ENCODE measurements around the gene ARMH2.
"Not testable (repeated sequence)": the region's sequence is repeated elsewhere in the genome, so short reads cannot be mapped to it uniquely, and the experiment has no call there.

Gene ARMH2

GRCh38 chr6:24761851-24762250 lies 36.9 kb downstream of the ARMH2 start:
- DNase-seq, result no peak

- DNase-seq, result no peak
These were observed 37.4 kb downstream of the ARMH2 start for GRCh38 chr6:24761193-24761835.

GRCh38 chr6:24760210-24760609 lies 38.5 kb downstream of the ARMH2 start:
- DNase-seq, result no peak

- DNase-seq, result no peak
These were observed 39.0 kb downstream of the ARMH2 start for GRCh38 chr6:24759718-24760117.

- DNase-seq, result peak; percentile 4
These were observed 41.1 kb downstream of the ARMH2 start for GRCh38 chr6:24757611-24758010.

GRCh38 chr6:24755279-24755678 lies 43.4 kb downstream of the ARMH2 start:
- no peak for DNase-seq

GRCh38 chr6:24754378-24754777 lies 44.3 kb downstream of the ARMH2 start:
- DNase-seq, result not testable (repeated sequence)

- DNase-seq, result no peak
These were observed 45.2 kb downstream of the ARMH2 start for GRCh38 chr6:24753545-24753944.

GRCh38 chr6:24752917-24753492 lies 45.7 kb downstream of the ARMH2 start:
- DNase-seq, result no peak

GRCh38 chr6:24752503-24752902 lies 46.2 kb downstream of the ARMH2 start:
- DNase-seq, result no peak

GRCh38 chr6:24750878-24751277 lies 47.8 kb downstream of the ARMH2 start:
- not testable (repeated sequence) for DNase-seq

- DNase-seq, result no peak
These were observed 49.4 kb downstream of the ARMH2 start for GRCh38 chr6:24749297-24749696.
